HPDE6-E6E7 (cell line): ENCODE data around the gene HSPA9.
"Not testable (repeated sequence)": the region's sequence is repeated elsewhere in the genome, so short reads cannot be mapped to it uniquely, and the experiment has no call there.

ENCODE experiments used
- DNase-seq: peaks from one replicate; pipeline ENCODE4 v3.0.0; 2011; ENCODE audit warnings: missing footprints; ENCODE audit errors: extremely low spot score

Gene HSPA9

GRCh38 chr5:138529812-138530211 lies 45.4 kb downstream of the HSPA9 start:
- no peak for DNase-seq

- no peak for DNase-seq
Measured at GRCh38 chr5:138528744-138529469, 46.3 kb downstream of the HSPA9 start.

GRCh38 chr5:138528208-138528607 lies 47.0 kb downstream of the HSPA9 start:
- no peak for DNase-seq

- DNase-seq, result no peak
Measured at GRCh38 chr5:138527170-138527569, 48.0 kb downstream of the HSPA9 start.

- DNase-seq, result no peak
Measured at GRCh38 chr5:138523406-138523805, 51.8 kb downstream of the HSPA9 start.

GRCh38 chr5:138520971-138521370 lies 54.2 kb downstream of the HSPA9 start:
- DNase-seq, result no peak

GRCh38 chr5:138517437-138517836 lies 57.8 kb downstream of the HSPA9 start:
- no peak for DNase-seq

- DNase-seq, result no peak
Measured at GRCh38 chr5:138515556-138516245, 59.5 kb downstream of the HSPA9 start.

- DNase-seq, result no peak
Measured at GRCh38 chr5:138514021-138514420, 61.2 kb downstream of the HSPA9 start.

GRCh38 chr5:138508958-138509357 lies 66.2 kb downstream of the HSPA9 start:
- DNase-seq, result no peak

GRCh38 chr5:138507485-138507884 lies 67.7 kb downstream of the HSPA9 start:
- DNase-seq, result not testable (repeated sequence)

GRCh38 chr5:138506370-138507306 lies 68.6 kb downstream of the HSPA9 start:
- DNase-seq, result no peak

GRCh38 chr5:138504799-138505198 lies 70.4 kb downstream of the HSPA9 start:
- DNase-seq, result peak; percentile 87
